ENCODE measurements around the gene SLC2A14. TPM values are rescaled to one million over a fixed set of nuclear protein-coding genes. Genes with fewer than 3 reads are reported as not detected.
"Not testable (repeated sequence)": the region's sequence is repeated elsewhere in the genome, so short reads cannot be mapped to it uniquely, and the experiment has no call there.

The SLC2A14 gene
- total RNA-seq, 2 donors from 2014 or later: 3.6 to 8.6 TPM

DNA sequence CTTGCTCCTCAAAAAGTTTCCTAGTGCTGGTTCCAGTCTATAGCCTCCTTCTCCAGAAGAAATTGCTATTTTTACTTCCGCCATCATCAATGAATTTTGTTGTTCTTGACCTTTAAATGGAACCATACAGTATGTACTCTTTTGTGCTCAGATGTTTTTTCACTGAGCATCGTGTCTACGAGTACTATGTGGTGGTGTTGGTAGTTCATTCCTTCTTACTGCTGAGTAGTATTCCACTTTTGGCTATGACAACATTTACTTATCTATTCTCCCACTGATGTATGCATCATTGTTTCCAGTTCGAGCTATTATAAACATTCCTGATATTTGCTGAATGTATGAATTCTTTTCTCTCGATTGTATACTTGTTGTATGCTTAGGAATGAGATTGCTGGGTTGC lies 28.6 kb downstream of the SLC2A14 start:
- no peaks in the 10 kb centered on the region for H3K27me3 ChIP-seq
- no peak for TF ChIP-seq POLR2A (IDR thresholded peaks at IDR 0.05)
- TF ChIP-seq, protein P1, sequence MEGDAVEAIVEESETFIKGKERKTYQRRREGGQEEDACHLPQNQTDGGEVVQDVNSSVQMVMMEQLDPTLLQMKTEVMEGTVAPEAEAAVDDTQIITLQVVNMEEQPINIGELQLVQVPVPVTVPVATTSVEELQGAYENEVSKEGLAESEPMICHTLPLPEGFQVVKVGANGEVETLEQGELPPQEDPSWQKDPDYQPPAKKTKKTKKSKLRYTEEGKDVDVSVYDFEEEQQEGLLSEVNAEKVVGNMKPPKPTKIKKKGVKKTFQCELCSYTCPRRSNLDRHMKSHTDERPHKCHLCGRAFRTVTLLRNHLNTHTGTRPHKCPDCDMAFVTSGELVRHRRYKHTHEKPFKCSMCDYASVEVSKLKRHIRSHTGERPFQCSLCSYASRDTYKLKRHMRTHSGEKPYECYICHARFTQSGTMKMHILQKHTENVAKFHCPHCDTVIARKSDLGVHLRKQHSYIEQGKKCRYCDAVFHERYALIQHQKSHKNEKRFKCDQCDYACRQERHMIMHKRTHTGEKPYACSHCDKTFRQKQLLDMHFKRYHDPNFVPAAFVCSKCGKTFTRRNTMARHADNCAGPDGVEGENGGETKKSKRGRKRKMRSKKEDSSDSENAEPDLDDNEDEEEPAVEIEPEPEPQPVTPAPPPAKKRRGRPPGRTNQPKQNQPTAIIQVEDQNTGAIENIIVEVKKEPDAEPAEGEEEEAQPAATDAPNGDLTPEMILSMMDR (IDR thresholded peaks at IDR 0.05): no peak
- DNase-seq (no peak), ATAC-seq (no peak)
- H3K36me3 ChIP-seq (replicated peaks in 1 of 2; ENCODE audit: insufficient read depth in 1 of 2, low read depth in 2 of 2): no peaks in the 10 kb centered on the region
- H3K4me1 ChIP-seq: no peaks in the 10 kb centered on the region
- WGBS, 2 donors: 77 to 79% methylated on average over 5 of the region's 5 CpGs
- H3K27ac ChIP-seq: no peak overlapping the region
- H3K9me3 ChIP-seq: no peaks in the 10 kb centered on the region
- H3K4me3 ChIP-seq: no peak overlapping the region
- intact Hi-C loops (cut with DNase I): no loop called here

DNA sequence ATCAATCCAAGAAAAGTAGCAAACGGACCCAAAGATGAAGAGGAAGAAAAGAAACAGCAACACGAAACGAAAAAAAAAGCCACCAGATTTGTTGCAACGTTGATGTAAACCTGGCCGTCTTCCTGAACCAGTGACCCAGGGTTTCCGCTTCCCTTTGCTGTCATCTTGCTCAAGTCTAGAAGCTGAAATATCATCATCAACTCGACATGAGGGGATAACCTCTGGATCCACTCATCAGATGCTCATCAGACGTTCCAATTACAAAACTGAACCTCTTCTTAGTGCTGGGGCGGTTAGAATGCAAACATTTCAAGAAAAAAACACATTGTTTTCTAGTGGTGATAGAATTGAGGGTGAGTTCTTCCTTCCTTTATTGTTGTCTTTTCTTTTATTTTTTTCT lies 29.1 kb downstream of the SLC2A14 start:
- H3K9me3 ChIP-seq; H3K27ac ChIP-seq; DNase-seq; H3K4me3 ChIP-seq; ATAC-seq; intact Hi-C loops (cut with DNase I); H3K36me3 ChIP-seq (replicated peaks in 1 of 2; ENCODE audit: insufficient read depth in 1 of 2, low read depth in 2 of 2); H3K27me3 ChIP-seq; H3K4me1 ChIP-seq: not testable (repeated sequence)
- WGBS, 2 donors: 62 to 75% methylated on average over 1 to 2 of the region's 9 CpGs

DNA sequence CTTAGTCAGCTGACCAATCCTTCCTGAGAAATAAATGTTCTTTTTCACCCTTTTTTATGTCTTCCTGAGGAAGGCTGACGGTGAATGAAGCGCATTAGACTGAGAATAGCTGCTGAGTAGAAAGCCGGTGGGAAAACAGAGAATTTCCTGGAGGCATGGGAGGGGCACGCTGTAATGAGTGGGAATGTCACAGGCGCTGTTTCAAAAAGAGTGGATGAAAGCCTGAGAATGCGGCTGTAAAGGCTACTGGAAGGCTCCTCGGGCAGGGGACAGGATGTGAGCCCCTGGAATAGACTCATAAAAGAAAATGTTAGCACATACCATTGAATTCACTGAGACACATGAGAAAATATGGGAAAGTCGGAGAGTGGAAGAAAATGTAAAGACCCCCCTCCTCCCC lies 29.6 kb downstream of the SLC2A14 start:
- not testable (repeated sequence) for ATAC-seq, H3K27ac ChIP-seq
- 28 to 69% methylated on average over 4 to 6 of the region's 8 CpGs for WGBS, 2 donors

DNA sequence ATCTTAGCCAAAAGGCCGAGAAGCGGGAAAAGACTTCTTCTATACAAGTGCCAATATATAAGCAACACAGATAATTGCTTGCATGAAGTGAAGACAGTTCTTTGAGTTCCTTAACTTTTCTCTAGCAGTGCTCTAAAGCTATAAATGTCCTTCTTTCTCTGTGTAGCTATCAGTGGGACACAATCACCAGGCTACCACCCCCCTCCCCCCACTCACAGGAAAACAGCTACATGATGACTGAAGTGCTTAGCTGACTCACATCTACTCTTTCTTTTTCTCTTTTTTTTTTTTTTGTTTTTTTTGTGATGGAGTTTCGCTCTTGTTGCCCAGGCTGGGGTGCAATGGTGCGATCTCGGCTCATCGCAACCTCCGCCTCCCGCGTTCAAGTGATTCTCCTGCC lies 30.3 kb downstream of the SLC2A14 start:
- intact Hi-C loops (cut with DNase I); H3K4me3 ChIP-seq; H3K27me3 ChIP-seq; H3K9me3 ChIP-seq; H3K27ac ChIP-seq; H3K4me1 ChIP-seq; DNase-seq; ATAC-seq; H3K36me3 ChIP-seq (replicated peaks in 1 of 2; ENCODE audit: insufficient read depth in 1 of 2, low read depth in 2 of 2): not testable (repeated sequence)
- 95 to 99% methylated on average over 9 of the region's 9 CpGs for whole genome bisulfite sequencing, 2 donors

More for the DNA sequence above, 29.6 kb downstream of the SLC2A14 start:
- H3K9me3 ChIP-seq; H3K36me3 ChIP-seq (replicated peaks in 1 of 2; ENCODE audit: insufficient read depth in 1 of 2, low read depth in 2 of 2); H3K4me1 ChIP-seq; H3K27me3 ChIP-seq; H3K4me3 ChIP-seq; intact Hi-C loops (cut with DNase I); DNase-seq: not testable (repeated sequence)

DNA sequence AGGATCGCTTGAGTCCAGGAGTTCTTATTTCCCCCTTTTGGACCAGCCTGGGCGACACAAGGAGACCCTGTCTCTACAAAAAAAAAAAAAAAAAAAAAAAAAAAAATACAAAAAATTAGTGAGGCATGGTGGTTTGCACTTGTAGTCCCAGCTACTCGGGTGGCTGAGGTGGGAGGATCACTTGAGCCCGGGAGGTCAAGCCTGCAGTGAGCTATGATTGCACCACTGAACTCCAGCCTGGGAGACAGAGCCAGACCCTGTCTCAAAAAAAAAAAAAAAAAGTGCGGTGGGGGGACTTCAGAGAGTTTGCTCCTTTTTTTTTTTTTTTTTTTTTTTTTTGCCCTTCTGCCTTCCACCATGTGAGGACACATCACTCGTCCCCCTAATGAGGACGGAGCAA lies 32.9 kb downstream of the SLC2A14 start:
- H3K4me1 ChIP-seq; ATAC-seq; H3K27ac ChIP-seq; H3K36me3 ChIP-seq (replicated peaks in 1 of 2; ENCODE audit: insufficient read depth in 1 of 2, low read depth in 2 of 2); intact Hi-C loops (cut with DNase I); H3K4me3 ChIP-seq; DNase-seq; H3K27me3 ChIP-seq; H3K9me3 ChIP-seq: not testable (repeated sequence)
- WGBS, 2 donors: 85 to 86% methylated on average over 7 of the region's 7 CpGs

DNA sequence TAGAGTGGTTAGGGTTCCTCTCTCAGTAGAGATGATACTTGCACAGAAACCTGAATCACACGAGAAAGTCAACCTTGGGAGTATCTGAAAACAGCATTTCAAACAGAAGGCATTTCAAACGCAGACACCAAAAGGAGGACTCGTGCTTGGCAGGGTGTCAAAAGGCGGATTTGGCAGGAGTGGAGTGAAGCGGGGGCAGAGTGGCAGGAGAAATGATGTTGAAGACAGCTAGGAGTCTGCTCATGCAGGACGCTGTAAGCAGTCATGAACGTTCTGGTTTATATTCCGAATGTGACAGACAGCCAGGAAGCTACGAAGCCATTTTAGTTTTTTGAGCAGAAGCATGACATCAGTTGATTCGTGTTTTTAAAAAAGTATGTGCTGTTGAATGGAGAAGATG lies 33.5 kb downstream of the SLC2A14 start:
- H3K4me1 ChIP-seq; H3K36me3 ChIP-seq (replicated peaks in 1 of 2; ENCODE audit: insufficient read depth in 1 of 2, low read depth in 2 of 2); H3K27me3 ChIP-seq; intact Hi-C loops (cut with DNase I); H3K9me3 ChIP-seq; H3K4me3 ChIP-seq; ATAC-seq; H3K27ac ChIP-seq: not testable (repeated sequence)
- peak in 1 of 4 donors; percentile 13 for DNase-seq
- 57 to 71% methylated on average over 5 to 10 of the region's 10 CpGs for WGBS, 2 donors

DNA sequence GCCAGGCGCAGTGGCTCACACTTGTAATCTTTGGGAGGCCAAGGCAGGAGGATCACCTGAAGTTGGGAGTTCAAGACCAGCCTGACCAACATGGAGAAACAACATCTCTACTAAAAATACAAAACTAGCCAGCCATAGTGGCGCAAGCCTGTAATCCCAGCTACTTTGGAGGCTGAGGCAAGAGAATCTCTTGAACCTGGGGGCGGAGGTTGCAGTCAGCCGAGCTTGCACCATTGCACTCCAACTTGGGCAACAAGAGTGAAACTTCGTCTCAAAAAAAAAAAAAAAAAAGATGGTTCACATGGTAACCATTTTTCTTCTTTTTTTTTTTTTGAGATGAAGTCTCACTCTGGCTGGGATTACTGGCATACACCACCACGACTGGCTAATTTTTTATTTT lies 35.3 kb downstream of the SLC2A14 start:
- H3K9me3 ChIP-seq: no peaks in the 10 kb centered on the region
- WGBS, 2 donors: 73 to 88% methylated on average over 6 of the region's 6 CpGs
- ATAC-seq: no peak
- no peaks in the 10 kb centered on the region for H3K27me3 ChIP-seq
- H3K4me3 ChIP-seq: no peak overlapping the region
- H3K4me1 ChIP-seq: no peaks in the 10 kb centered on the region
- H3K27ac ChIP-seq: no peak overlapping the region
- no peaks in the 10 kb centered on the region for H3K36me3 ChIP-seq (replicated peaks in 1 of 2; ENCODE audit: insufficient read depth in 1 of 2, low read depth in 2 of 2)
- peak in 1 of 4 donors; percentile 15 for DNase-seq
- intact Hi-C loops (cut with DNase I): no loop called here
- TF ChIP-seq, protein P1 (IDR thresholded peaks at IDR 0.05): no peak
- TF ChIP-seq POLR2A (IDR thresholded peaks at IDR 0.05): no peak

All from body of pancreas (tissue), 4 donors.